AG09319 (cell line): ENCODE data around the gene GBP7.
A peak's percentile ranks its signal among the peaks of the same experiment; 100 is the strongest.

Experiments
- DNase-seq: peaks from one replicate; pipeline ENCODE4 v3.0.0-alpha.2; 2010; ENCODE audit warnings: low read depth; ENCODE audit errors: extremely low read depth
- TF ChIP-seq, protein P1 (sequence below): IDR thresholded peaks from 2 replicates; pipeline ENCODE4 v1.5.1; 2011; ENCODE audit warnings: low read depth, mild to moderate bottlenecking, inconsistent platforms, low read length, moderate library complexity

The GBP7 gene

DNA sequence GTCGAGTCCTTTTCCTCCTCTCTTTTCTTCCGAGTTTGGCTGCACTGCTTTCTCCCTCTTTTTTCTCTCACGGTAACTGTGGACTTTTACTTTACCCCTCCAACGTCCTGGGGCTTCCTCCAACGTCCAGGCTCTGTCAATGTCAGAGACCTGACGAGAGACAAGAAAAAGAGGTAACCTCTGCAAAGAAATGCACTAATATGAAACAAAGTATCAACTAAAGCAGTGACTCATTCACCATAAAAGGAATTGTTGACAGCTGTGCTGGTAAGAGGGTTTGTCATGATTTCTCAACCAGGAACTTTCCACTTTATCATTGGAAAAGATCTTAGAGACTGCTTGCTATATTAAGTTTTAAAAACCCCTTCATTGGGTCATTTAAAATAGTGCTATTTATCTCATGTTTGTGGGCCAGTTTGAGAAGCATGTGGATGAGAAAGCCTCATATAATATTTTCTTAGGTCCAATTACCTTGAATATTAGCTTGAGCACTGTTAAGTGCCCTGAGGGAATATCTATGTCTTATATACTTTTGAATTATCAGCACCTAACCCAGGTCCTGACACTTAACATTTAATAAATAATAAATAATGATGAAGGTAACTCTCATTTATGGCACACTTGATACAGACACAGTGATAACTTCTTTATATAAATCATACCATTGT, 49.8 kb downstream of the GBP7 start, which contains the start of gene GBP2:
Gene GBP2, minus strand, starts transcription at position 202 of the 668 bp plus-strand sequence. CDS start 4,148 bp downstream, outside the sequence.
- DNase-seq, result peak; percentile 32
- TF ChIP-seq, protein P1, sequence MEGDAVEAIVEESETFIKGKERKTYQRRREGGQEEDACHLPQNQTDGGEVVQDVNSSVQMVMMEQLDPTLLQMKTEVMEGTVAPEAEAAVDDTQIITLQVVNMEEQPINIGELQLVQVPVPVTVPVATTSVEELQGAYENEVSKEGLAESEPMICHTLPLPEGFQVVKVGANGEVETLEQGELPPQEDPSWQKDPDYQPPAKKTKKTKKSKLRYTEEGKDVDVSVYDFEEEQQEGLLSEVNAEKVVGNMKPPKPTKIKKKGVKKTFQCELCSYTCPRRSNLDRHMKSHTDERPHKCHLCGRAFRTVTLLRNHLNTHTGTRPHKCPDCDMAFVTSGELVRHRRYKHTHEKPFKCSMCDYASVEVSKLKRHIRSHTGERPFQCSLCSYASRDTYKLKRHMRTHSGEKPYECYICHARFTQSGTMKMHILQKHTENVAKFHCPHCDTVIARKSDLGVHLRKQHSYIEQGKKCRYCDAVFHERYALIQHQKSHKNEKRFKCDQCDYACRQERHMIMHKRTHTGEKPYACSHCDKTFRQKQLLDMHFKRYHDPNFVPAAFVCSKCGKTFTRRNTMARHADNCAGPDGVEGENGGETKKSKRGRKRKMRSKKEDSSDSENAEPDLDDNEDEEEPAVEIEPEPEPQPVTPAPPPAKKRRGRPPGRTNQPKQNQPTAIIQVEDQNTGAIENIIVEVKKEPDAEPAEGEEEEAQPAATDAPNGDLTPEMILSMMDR, result no peak

DNA sequence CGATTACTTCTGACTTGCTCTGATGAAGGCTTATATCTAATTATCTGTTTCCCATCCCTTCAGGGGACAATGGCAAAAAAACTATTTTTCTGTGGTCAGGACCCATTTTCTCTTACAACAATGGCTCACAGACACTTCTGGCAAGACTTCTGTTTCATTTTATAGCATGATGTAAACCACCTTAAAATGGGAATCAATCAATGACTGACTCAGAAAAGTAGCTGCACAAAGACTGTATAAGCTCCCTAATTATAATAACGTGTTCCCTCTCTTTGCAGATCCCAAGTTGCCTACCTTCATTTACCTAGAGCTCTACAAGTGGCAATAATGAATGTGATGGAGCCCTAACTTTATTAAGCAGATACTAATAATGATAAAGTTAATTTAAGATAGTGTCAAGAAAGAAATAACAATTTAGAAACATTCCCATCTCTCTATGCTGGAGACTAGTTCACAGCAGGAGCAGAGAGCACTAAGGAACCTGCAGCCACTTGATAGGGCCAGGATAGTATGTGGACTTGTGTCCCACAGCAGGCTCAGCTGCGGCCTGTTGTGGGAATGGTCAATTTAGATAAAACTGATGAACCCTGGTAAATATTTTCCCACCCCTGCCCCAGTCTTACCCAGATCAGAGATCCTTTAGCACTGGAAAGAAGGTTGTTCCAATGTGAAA, 50.4 kb downstream of the GBP7 start:
- no peak for DNase-seq
- TF ChIP-seq, protein P1, result no peak

DNA sequence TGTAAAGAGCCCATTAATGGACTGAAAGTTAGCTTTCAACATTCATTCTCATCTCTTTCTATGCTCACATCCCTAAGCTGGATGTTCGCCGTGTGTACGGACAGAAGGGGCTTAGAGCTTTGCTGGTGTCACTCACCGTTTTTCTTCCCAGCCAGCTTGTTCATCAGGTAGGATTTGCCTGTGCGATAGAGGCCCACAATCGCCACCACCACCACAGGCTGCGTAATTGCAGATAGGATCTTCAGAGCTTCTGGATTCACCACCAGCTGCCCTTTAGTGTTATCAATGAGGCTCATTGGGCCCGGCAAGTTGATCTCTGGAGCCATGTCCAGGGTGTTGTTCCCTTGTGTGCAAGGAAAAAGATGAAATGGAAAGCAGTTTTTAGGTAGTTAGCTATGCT, 54.2 kb downstream of the GBP7 start:
- DNase-seq, result no peak

DNA sequence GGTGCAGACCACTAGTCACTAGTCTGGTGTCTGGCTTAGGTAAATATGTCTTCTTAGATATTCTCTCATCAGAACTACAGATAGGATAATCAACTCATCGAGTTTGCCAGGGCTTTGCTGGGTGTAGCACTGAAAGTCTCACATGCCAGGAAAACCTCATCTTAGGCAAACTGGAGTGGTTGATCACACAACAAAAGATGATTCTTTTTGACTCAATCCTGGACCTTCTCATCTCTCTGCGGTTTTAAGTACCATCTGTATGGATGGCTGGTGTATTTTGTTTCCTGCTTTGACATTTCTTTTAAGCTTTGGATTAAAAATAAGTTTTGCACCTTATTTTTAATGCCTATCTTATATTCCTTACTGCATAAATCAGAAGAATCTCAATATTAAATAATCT, 61.1 kb downstream of the GBP7 start:
- TF ChIP-seq, protein P1, result no peak
- no peak for DNase-seq

More for the DNA sequence above, 54.2 kb downstream of the GBP7 start:
- TF ChIP-seq, protein P1, result no peak

DNA sequence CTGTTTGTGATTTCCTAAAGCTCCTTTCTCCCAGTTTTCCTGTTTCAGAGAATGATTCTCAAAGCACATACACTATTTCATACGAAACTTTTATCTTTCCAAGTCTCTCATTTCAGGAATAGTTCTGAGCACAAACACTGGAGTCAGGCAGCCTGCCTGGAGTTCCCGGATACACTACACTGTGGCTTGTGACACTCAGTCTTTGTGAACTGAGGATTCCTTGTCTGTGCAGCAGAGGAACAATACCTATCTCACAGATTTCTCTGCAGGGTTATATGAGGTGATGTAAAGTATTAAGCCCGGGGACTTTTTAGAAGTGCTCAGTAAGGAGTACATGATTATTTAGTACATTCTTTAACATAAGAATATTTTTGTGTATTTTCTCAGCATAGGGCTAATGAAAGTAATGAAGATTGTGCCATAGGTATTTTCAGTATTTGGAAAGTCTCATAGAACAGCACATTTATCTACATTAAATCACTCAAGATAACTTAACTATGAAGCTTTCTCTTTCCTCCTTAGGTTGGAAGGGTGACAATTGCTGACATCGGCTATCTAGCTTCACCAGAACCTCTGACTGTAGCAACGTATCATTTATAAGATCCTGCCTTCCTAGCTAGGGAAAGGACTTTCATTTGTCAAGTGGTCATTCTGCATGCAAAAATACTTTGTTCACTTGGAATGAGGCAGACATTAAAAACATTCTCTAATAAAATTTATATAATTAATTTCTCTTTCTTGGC, 62.8 kb downstream of the GBP7 start:
- DNase-seq, result no peak
- TF ChIP-seq, protein P1, result no peak

DNA sequence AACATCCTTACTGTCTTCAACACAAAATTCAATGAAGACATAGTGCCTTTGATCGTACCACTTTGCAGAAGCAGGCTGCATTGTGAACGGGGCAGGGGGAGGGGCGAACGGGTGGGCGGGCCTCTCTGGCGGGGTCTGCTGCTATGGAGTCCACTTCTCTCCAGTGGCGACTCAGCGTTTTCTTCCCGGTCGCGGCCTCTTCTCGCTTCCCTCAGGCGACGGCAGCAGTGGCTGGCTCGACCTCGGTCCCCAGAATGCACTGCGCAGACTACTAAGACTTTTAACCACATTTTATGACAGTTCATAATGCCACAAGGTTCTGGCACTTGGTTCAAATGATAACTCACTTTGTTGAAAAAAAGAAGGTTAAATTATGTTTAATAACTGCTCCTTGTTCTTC, 71.1 kb downstream of the GBP7 start:
- TF ChIP-seq, protein P1, result no peak
- DNase-seq, result no peak

DNA sequence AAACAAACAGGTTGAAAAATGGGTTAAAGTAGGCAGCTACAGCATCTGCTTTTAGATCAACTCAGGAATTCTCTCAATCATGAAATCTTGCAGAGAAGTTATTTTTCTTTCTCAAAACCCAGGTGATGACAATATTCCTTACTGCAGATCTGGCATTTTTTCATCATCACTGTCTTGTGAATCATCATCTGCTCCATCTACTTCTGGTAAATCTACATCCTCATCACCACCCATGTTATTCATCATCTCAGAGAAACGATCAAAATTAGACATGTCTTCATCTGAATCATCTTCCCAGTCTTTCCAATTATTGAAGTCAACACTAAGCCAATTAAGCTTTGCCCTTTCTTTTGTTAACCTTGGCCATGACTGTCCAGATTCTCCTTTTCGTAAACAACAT, 71.7 kb downstream of the GBP7 start:
- DNase-seq, result no peak
- TF ChIP-seq, protein P1, result no peak
